ENCODE results near the gene ARHGAP22. TPM values are rescaled to one million over a fixed set of nuclear protein-coding genes. Genes with fewer than 3 reads are reported as not detected.

ARHGAP22 gene
- polyA plus RNA-seq, 3 donors, result 1.5 to 7.8 (median 1.9) TPM

DNA sequence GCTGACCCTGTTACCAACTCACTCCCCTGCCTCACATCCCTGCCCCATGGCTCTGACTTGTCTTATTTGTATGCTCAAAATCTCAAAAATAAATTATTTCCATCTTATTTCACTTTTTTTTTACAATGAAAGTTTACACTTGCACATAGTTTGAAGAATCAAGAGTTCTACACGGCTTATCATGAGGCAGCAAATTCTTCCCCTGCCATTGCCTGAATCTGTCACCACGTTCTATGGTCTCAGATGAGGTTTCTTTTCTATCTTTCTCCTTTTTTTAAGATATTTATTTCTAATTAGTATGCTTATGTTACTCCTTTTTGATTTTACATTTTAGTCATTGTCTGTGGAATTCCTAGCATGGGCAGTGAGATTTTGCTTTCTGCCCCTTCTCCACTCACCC is 28.4 kb downstream of the ARHGAP22 start:
- Mint-ChIP-seq H3K9me3 (peaks cover 0 to 3% (median 0%) of the 10 kb centered on the region in 7 donors), H3K4me1 (peaks cover 72% of the 10 kb centered on the region), H3K27me3 (ENCODE audit: low read depth in 3 of 3) (peaks cover 0 to 2% (median 1%) of the 10 kb centered on the region in 3 donors), H3K27ac (peak overlapping the region; percentile 87 to 93 (median 92)), H3K36me3 (peaks cover 8 to 15% of the 10 kb centered on the region in 2 donors), H3K4me3 (no peak overlapping the region)
- no peak overlapping the region for H3K4me2 ChIP-seq (replicated peaks; ENCODE audit: extremely low read depth, low read length, poor library complexity, severe bottlenecking)
- DNase-seq, result peak in 1 of 3 donors; percentile 28
- peaks cover 60 to 77% of the 10 kb centered on the region in 2 donors for H3K4me1 ChIP-seq (ENCODE audit: control insufficient read depth in 1 of 2, insufficient read depth in 2 of 2, low read length in 2 of 2)
- H3K9me3 ChIP-seq (replicated peaks in 1 of 2; ENCODE audit: control insufficient read depth in 1 of 2, insufficient read depth in 1 of 2, low read length in 2 of 2), result no peaks in the 10 kb centered on the region
- no peak overlapping the region for H2AFZ ChIP-seq (ENCODE audit: insufficient read depth, low read depth, low read length, poor library complexity, severe bottlenecking)
- H3K36me3 ChIP-seq (replicated peaks in 1 of 2; ENCODE audit: control insufficient read depth in 1 of 2, insufficient read depth in 2 of 2, low read length in 2 of 2), result no peaks in the 10 kb centered on the region
- intact Hi-C loops (cut with micrococcal nuclease), result loop anchor here in 1 of 2 donors (5.0 kb wide), 1 partner anchor 46 kb away; no protein-coding TSS in a partner anchor
- H3K9ac ChIP-seq (ENCODE audit: insufficient read depth, low read length, poor library complexity, severe bottlenecking), result no peak overlapping the region
- H3K27me3 ChIP-seq (ENCODE audit: control insufficient read depth in 2 of 2, insufficient read depth in 2 of 2, low read length in 2 of 2), result no peaks in the 10 kb centered on the region
- H3K27ac ChIP-seq (ENCODE audit: low read depth in 1 of 2, low read length in 2 of 2), result peak overlapping the region; percentile 38 to 77
- H3K4me3 ChIP-seq (replicated peaks in 1 of 3; ENCODE audit: low read depth in 2 of 3, low read length in 3 of 3), result no peak overlapping the region
- no peaks in the 10 kb centered on the region for H3K79me2 ChIP-seq (ENCODE audit: insufficient read depth, low read length)
- H4K20me1 ChIP-seq (ENCODE audit: insufficient read depth, low read length), result no peaks in the 10 kb centered on the region
- TF ChIP-seq, protein P1, sequence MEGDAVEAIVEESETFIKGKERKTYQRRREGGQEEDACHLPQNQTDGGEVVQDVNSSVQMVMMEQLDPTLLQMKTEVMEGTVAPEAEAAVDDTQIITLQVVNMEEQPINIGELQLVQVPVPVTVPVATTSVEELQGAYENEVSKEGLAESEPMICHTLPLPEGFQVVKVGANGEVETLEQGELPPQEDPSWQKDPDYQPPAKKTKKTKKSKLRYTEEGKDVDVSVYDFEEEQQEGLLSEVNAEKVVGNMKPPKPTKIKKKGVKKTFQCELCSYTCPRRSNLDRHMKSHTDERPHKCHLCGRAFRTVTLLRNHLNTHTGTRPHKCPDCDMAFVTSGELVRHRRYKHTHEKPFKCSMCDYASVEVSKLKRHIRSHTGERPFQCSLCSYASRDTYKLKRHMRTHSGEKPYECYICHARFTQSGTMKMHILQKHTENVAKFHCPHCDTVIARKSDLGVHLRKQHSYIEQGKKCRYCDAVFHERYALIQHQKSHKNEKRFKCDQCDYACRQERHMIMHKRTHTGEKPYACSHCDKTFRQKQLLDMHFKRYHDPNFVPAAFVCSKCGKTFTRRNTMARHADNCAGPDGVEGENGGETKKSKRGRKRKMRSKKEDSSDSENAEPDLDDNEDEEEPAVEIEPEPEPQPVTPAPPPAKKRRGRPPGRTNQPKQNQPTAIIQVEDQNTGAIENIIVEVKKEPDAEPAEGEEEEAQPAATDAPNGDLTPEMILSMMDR (IDR thresholded peaks at IDR 0.05), result no peak
- no CpG with 5 or more reads among the region's 2 CpGs for WGBS (ENCODE audit: insufficient coverage)

DNA sequence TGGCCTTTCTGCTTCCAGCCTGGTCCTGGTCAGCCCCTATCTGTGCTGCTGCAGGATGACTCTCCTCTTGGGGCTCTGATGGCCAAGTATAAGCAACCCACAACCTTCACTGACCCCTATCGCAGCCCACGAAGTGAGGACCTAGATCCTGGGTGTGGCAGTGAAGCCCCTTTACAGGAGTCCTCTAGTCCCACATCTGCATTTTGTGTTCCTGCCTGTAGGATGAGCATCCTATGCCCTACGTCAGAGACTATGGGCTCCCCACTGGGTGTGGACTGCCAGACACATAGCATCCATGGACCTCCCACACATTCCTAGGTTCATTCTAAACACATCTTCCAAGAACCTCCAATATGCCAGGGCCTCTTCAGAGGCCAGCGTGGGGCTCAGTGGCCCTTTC is 29.0 kb downstream of the ARHGAP22 start:
- Mint-ChIP-seq H3K4me3 (no peak overlapping the region), H3K36me3 (peaks cover 8 to 13% of the 10 kb centered on the region in 2 donors), H3K4me1 (peaks cover 76% of the 10 kb centered on the region), H3K9me3 (peaks cover 0 to 3% (median 0%) of the 10 kb centered on the region in 7 donors), H3K27me3 (ENCODE audit: low read depth in 3 of 3) (peaks cover 0 to 2% (median 1%) of the 10 kb centered on the region in 3 donors), H3K27ac (peak overlapping the region in 6 of 7 donors; percentile 23 to 91 (median 78))
- Histone ChIP-seq H2AFZ (ENCODE audit: insufficient read depth, low read depth, low read length, poor library complexity, severe bottlenecking) (no peak overlapping the region), H3K36me3 (replicated peaks in 1 of 2; ENCODE audit: control insufficient read depth in 1 of 2, insufficient read depth in 2 of 2, low read length in 2 of 2) (no peaks in the 10 kb centered on the region), H3K9ac (ENCODE audit: insufficient read depth, low read length, poor library complexity, severe bottlenecking) (no peak overlapping the region), H4K20me1 (ENCODE audit: insufficient read depth, low read length) (no peaks in the 10 kb centered on the region), H3K4me3 (replicated peaks in 1 of 3; ENCODE audit: low read depth in 2 of 3, low read length in 3 of 3) (no peak overlapping the region), H3K4me2 (replicated peaks; ENCODE audit: extremely low read depth, low read length, poor library complexity, severe bottlenecking) (no peak overlapping the region), H3K4me1 (ENCODE audit: control insufficient read depth in 1 of 2, insufficient read depth in 2 of 2, low read length in 2 of 2) (peaks cover 64 to 79% of the 10 kb centered on the region in 2 donors), H3K9me3 (replicated peaks in 1 of 2; ENCODE audit: control insufficient read depth in 1 of 2, insufficient read depth in 1 of 2, low read length in 2 of 2) (no peaks in the 10 kb centered on the region), H3K27me3 (ENCODE audit: control insufficient read depth in 2 of 2, insufficient read depth in 2 of 2, low read length in 2 of 2) (no peaks in the 10 kb centered on the region), H3K79me2 (ENCODE audit: insufficient read depth, low read length) (no peaks in the 10 kb centered on the region), H3K27ac (ENCODE audit: low read depth in 1 of 2, low read length in 2 of 2) (peak overlapping the region; percentile 38 to 77)
- intact Hi-C loops (cut with micrococcal nuclease), result loop anchor here in 1 of 2 donors (5.0 kb wide), 1 partner anchor 46 kb away; no protein-coding TSS in a partner anchor
- TF ChIP-seq, protein P1 (IDR thresholded peaks at IDR 0.05), result no peak
- no peak for DNase-seq
- 97% methylated on average over 4 of the region's 4 CpGs for WGBS (ENCODE audit: insufficient coverage)

All from CD14-positive monocyte (primary cell).